ENCODE measurements around the gene ATP10A. TPM values are rescaled to one million over a fixed set of nuclear protein-coding genes. Genes with fewer than 3 reads are reported as not detected.
"Not testable (repeated sequence)": the region's sequence is repeated elsewhere in the genome, so short reads cannot be mapped to it uniquely, and the experiment has no call there.

ATP10A gene
- polyA plus RNA-seq, 12 donors: 1.6 to 4.5 (median 2.7) TPM; not detected in 2

- DNase-seq: no peak
Measured at GRCh38 chr15:25667829-25668228, 195.3 kb downstream of the ATP10A start.

DNA sequence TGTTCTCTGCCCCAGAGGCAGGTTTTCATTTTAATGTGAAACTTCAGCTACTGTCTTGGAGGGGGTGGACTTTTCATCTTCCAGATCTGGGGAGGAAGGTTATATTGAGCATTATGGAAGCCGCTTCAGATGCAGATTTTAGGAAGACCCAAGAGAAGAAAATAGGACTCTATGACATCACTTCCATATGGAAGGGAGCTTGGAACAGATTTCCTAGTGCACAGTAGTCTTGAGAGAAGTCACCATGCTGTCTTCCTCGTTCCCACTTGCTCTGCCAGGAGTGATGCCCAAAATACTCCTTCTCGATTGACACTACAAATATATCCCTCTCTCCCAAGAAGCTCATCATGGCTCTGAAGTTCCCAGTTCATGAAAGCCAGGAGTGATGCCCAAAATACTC is 197.2 kb downstream of the ATP10A start:
- no peak for DNase-seq

DNA sequence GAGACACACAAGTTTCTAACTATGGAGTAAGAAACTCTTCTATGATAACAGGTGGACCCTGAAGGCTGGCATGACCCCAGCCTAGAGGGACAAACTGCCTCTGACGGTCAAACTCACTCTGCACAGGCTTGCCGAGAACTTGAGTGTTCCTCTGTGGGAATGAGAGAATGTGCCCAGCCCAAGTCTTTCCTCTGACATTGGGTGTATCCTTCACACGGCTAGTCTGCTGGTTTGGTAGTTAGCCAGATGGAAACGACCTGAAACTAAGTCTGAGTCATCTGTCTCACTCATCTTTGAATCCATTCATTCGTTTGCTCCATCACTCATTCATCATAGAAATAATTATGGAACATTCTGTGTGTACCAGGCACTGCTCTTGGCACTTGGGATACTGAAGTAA is 198.4 kb downstream of the ATP10A start:
- DNase-seq: no peak

GRCh38 chr15:25663515-25663914 is 199.6 kb downstream of the ATP10A start:
- DNase-seq: no peak

DNA sequence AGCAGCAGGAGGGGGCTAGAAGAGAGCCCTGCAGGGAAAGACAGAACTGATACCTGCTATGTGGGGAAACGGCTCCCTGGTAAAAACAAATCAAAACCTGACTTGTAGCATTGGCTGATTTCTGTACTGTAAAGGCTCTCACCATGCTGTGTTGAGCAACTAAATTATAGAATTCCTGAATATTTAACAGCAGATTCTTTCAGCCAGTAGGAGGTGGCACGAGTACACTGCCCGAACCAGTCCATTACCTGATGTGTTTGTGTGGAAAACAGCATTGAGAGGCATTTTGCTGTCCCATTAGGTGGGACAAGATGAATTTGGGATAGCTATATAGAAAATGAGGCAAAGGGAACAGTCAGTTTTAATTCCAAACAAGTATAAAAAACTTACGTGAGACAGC is 201.2 kb downstream of the ATP10A start:
- no peak for DNase-seq

- no peak for DNase-seq
Measured at GRCh38 chr15:25659251-25659650, 203.9 kb downstream of the ATP10A start.

DNA sequence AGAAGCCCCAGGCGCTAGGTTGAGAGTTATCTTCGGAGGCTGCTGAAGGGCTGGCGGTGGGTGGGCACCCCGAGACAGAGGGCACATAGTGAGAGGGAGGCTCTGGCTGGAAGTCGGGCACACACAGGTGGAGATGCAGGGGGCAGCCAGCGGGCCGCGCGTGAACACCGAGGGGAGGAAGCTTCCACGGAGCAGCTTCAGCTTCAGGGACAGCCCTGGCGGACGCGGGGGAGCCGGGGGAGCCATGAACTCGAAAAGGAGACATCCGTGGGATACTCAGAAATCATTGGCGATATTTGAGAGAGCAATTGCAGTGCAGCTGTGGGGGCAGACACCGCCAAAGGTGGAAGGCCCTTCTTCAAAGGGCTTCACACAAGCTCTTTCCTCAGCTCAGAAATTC is 204.6 kb downstream of the ATP10A start:
- no peak for DNase-seq

GRCh38 chr15:25655207-25655948 is 207.7 kb downstream of the ATP10A start:
- no peak for DNase-seq

DNA sequence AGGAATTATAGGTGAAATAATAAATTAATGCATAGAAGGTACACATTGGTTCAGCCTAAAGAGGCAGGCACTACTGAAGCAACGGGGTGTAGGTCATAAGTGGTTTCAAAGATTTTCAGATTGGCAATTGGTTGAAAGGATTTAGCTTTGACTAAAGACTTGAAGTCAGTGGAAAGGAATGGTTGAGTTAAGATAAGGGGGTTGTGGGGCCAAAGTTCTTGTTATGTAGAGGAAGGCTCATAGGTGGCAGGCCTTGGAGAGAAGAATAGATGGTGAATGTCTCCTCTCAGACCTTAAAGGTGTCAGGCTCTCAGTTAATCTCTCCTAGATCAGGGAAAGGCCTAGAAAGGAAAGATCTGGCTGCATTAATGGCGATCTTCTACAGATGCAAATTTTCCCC is 209.8 kb downstream of the ATP10A start:
- no peak for DNase-seq

GRCh38 chr15:25652704-25653103 is 210.4 kb downstream of the ATP10A start:
- DNase-seq: no peak

GRCh38 chr15:25649390-25649789 is 213.7 kb downstream of the ATP10A start:
- no peak for DNase-seq

DNA sequence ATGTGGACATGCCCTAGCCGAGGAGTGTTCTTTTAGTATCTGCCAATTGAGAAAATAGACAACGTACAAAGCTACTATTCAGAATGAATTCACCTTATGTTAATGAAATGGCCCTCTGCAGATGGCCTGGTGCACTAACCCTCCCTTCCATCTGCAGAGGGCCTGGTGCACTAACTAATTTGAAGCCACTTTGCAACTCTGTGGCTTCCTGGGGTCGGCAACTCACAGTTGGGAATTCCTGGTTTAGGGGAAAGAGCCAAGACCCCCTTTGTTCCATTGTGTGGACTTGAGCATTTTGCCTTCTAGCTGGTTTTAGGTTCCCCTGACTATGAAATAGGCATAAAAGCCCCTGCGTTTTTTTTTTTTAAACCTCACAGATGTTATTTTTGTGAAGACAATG is 220.0 kb downstream of the ATP10A start:
- DNase-seq: no peak

GRCh38 chr15:25641762-25642161 is 221.4 kb downstream of the ATP10A start:
- DNase-seq: no peak

GRCh38 chr15:25641361-25641760 is 221.8 kb downstream of the ATP10A start:
- no peak for DNase-seq

DNA sequence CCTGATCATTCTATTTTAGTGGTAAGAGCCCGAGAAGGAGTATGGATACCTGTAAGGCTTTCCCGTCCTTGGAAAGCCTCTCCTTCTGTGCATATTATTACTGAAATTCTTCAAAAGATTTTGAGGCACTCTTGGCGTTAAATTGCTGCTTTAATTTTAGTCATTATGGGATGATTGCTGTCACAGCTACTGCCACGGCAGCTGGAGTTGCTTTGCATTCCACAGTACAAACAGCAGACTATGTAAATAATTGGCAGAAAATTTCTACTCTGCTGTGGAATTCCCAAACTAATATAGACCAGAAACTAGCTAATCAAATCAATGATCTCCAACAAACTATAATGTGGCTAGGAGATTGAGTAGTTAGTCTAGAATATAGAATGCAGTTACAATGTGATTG is 222.2 kb downstream of the ATP10A start:
- not testable (repeated sequence) for DNase-seq

DNA sequence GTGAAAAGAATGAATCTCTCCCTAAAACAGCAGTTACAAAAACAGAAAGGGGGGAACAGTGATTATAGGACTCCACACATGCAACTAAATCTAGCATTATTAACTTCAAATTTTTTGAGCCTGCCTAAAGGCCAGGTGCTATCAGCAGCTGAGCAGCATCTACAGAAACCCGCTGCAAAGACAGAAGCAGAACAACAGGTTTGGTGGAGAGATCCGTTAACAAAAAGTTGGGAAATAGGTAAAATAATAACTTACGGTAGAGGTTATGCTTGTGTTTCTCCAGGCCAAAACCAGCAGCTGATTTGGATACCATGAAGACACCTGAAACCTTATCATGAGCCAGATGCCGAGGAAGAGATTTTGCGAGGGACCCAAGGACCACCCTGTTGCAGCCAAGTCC is 222.7 kb downstream of the ATP10A start:
- no peak for DNase-seq

GRCh38 chr15:25636486-25636885 is 226.6 kb downstream of the ATP10A start:
- not testable (repeated sequence) for DNase-seq

GRCh38 chr15:25635191-25635590 is 227.9 kb downstream of the ATP10A start:
- no peak for DNase-seq

- no peak for DNase-seq
Measured at GRCh38 chr15:25633862-25634261, 229.3 kb downstream of the ATP10A start.

DNA sequence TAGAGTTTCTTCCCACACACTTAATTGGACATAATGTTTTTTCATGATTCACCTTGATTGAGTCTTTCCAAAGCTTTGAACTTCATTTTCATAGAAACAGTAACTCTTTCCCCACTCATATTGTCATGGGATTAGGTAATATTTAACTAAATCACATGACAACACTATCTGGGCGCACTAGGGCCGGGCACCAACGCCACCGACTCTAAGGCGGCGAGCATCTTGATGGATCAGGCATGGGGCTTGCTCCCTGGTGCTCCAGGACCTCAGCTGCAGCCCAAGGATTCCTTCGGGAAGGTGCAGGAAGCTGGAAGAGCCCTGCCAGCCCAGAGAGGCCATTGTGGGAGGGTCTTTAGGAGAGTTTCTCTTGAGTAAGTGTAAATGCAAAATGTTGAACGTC is 231.2 kb downstream of the ATP10A start:
- no peak for DNase-seq
